ENCODE data around the gene EFNA4. TPM values are rescaled to one million over a fixed set of nuclear protein-coding genes. Genes with fewer than 3 reads are reported as not detected.
A peak's percentile ranks its signal among the peaks of the same experiment; 100 is the strongest.

Gene EFNA4
- total RNA-seq, 2 experiments from 2014 or later, result 3.8 to 5.3 TPM

- ATAC-seq (no peak), DNase-seq (no peak)
- no peaks in the 10 kb centered on the region for H3K9me3 Mint-ChIP-seq (ENCODE audit: low read depth)
- H3K36me3 Mint-ChIP-seq, result no peaks in the 10 kb centered on the region
- H3K4me3 Mint-ChIP-seq, result no peak overlapping the region
- CTCF ChIA-PET, result interaction anchor here (4.8 to 5.5 kb wide), 3 partner anchors 22 to 87 kb away, joined by 84 to 319 read pairs (median 118); partner anchors contain the start of genes ADAM15, EFNA4 and KRTCAP2
- H3K27me3 Mint-ChIP-seq, result peaks cover 56% of the 10 kb centered on the region
- no peak overlapping the region for H3K27ac Mint-ChIP-seq
- H3K4me1 Mint-ChIP-seq, result peaks cover 47% of the 10 kb centered on the region
These were observed 18.9 kb downstream of the EFNA4 start for GRCh38 chr1:155082301-155083051.

DNA sequence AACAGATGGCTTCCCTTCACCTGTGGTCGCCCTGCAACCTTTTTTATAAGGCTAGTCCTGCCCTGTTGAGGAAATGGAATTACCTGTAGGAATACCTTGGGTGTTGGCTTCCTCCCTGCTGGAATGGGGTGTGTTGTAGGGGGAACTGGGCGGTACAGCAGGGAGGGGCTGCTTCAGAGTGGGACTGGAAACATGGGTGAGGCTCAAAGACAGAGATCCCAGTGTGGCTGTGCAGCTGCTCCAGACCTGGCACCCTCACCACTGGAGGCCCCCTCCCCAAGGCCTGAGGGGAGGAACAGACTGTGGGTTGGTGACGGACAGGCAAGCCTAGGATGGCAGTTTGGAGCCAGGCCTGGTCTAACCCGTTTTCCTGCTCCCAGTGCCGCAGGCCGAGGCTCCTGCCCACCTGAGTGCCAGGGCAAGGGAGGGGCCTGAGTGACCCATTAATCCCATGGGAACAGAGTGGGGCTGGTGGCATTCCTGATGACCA, 19.6 kb downstream of the EFNA4 start:
- H3K4me3 Mint-ChIP-seq, result no peak overlapping the region
- H3K36me3 Mint-ChIP-seq, result no peaks in the 10 kb centered on the region
- no peak for ATAC-seq
- CTCF ChIA-PET, result interaction anchor here (2.6 to 5.5 kb wide), 5 partner anchors 7 to 122 kb away, joined by 10 to 319 read pairs (median 84); partner anchors contain the start of genes ADAM15, EFNA4, KRTCAP2 and PYGO2
- no peak for DNase-seq
- H3K27ac Mint-ChIP-seq, result no peak overlapping the region
- peaks cover 43% of the 10 kb centered on the region for H3K4me1 Mint-ChIP-seq
- H3K27me3 Mint-ChIP-seq, result peaks cover 49% of the 10 kb centered on the region
- H3K9me3 Mint-ChIP-seq (ENCODE audit: low read depth), result no peaks in the 10 kb centered on the region

GRCh38 chr1:155083865-155084721, 20.6 kb downstream of the EFNA4 start:
- no peak for ATAC-seq
- peaks cover 39% of the 10 kb centered on the region for H3K4me1 Mint-ChIP-seq

DNA sequence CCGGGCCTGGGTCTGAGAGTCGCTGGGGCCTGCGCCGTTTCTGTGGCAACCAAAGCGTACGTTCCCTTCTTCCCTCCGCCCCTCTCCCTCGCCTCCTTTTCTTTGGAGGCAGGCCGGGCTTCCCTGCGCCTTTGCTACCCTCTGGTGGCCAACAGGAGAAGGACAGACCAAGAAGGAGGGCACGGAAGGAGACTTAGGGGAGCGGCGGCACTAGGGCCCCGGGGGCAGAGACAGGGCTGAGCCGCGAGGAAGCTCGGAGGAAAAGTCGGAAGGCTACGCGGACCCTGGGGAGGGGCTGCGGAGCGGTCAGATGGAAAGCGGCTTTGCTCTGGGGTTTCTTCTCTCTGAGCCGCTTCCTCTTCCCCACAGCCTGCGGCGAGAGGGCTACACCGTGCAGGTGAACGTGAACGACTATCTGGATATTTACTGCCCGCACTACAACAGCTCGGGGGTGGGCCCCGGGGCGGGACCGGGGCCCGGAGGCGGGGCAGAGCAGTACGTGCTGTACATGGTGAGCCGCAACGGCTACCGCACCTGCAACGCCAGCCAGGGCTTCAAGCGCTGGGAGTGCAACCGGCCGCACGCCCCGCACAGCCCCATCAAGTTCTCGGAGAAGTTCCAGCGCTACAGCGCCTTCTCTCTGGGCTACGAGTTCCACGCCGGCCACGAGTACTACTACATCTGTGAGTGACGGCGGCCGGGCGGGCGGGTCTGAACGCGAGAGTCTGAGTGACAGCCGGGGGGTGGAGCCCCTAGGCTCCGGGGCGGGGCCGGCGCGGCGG, 21.4 kb downstream of the EFNA4 start:
- Mint-ChIP-seq H3K36me3 (no peaks in the 10 kb centered on the region), H3K4me1 (peaks cover 32% of the 10 kb centered on the region), H3K4me3 (peak overlapping the region; percentile 92), H3K27ac (peak overlapping the region; percentile 94), H3K27me3 (peaks cover 33% of the 10 kb centered on the region), H3K9me3 (ENCODE audit: low read depth) (no peaks in the 10 kb centered on the region)
- peak; percentile 85 for ATAC-seq
- CTCF ChIA-PET, result interaction anchor here (0.7 to 5.5 kb wide), 50 partner anchors 9 to 700 kb away, joined by 3 to 319 read pairs (median 6); partner anchors contain the start of genes ADAM15, DCST1, DCST2 and DPM3
- DNase-seq, result peak; percentile 95

More at GRCh38 chr1:155083865-155084721, 20.6 kb downstream of the EFNA4 start:
- H3K27ac Mint-ChIP-seq, result peak overlapping the region; percentile 94
- peak; percentile 62 for DNase-seq
- CTCF ChIA-PET, result interaction anchor here (0.8 to 5.5 kb wide), 35 partner anchors 8 to 526 kb away, joined by 3 to 319 read pairs (median 7); partner anchors contain the start of genes ADAM15, DCST1, DCST2 and DPM3
- H3K9me3 Mint-ChIP-seq (ENCODE audit: low read depth), result no peaks in the 10 kb centered on the region
- no peaks in the 10 kb centered on the region for H3K36me3 Mint-ChIP-seq
- peak overlapping the region; percentile 92 for H3K4me3 Mint-ChIP-seq
- peaks cover 41% of the 10 kb centered on the region for H3K27me3 Mint-ChIP-seq

GRCh38 chr1:155085504-155086127, 22.1 kb downstream of the EFNA4 start:
- Mint-ChIP-seq H3K27me3 (peaks cover 32% of the 10 kb centered on the region), H3K36me3 (no peaks in the 10 kb centered on the region), H3K27ac (peak overlapping the region; percentile 94), H3K4me3 (peak overlapping the region; percentile 92), H3K4me1 (peaks cover 31% of the 10 kb centered on the region), H3K9me3 (ENCODE audit: low read depth) (no peaks in the 10 kb centered on the region)
- DNase-seq (peak; percentile 85), ATAC-seq (peak; percentile 35)
- CTCF ChIA-PET, result interaction anchor here (0.7 to 5.5 kb wide), 46 partner anchors 10 to 701 kb away, joined by 3 to 319 read pairs (median 6); partner anchors contain the start of genes ADAM15, DCST1, DCST2 and DPM3

DNA sequence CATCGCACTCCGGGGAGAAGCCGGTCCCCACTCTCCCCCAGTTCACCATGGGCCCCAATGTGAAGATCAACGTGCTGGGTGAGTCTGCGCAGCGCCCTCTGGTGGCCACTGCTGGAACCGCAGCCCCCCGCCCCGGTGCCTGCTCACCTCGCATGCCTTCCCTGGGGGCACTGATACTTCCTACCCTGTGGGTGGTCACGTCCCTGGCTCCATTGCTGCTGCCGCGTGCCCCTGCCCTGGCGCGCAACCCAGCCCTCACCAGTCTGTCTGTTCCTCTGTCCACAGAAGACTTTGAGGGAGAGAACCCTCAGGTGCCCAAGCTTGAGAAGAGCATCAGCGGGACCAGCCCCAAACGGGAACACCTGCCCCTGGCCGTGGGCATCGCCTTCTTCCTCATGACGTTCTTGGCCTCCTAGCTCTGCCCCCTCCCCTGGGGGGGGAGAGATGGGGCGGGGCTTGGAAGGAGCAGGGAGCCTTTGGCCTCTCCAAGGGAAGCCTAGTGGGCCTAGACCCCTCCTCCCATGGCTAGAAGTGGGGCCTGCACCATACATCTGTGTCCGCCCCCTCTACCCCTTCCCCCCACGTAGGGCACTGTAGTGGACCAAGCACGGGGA, 22.7 kb downstream of the EFNA4 start:
- CTCF ChIA-PET, result interaction anchor here (1.0 to 5.5 kb wide), 21 partner anchors 9 to 526 kb away, joined by 3 to 319 read pairs (median 11); partner anchors contain the start of genes ADAM15, DPM3, EFNA1 and EFNA4
- H3K27me3 Mint-ChIP-seq, result peaks cover 29% of the 10 kb centered on the region
- no peaks in the 10 kb centered on the region for H3K36me3 Mint-ChIP-seq
- H3K4me1 Mint-ChIP-seq, result peaks cover 29% of the 10 kb centered on the region
- no peaks in the 10 kb centered on the region for H3K9me3 Mint-ChIP-seq (ENCODE audit: low read depth)
- peak; percentile 18 for ATAC-seq
- DNase-seq, result peak; percentile 89
- peak overlapping the region; percentile 92 for H3K4me3 Mint-ChIP-seq
- peak overlapping the region; percentile 43 for H3K27ac Mint-ChIP-seq

- Mint-ChIP-seq H3K9me3 (ENCODE audit: low read depth) (no peaks in the 10 kb centered on the region), H3K36me3 (no peaks in the 10 kb centered on the region), H3K27me3 (peaks cover 23% of the 10 kb centered on the region), H3K4me1 (peaks cover 28% of the 10 kb centered on the region), H3K27ac (no peak overlapping the region), H3K4me3 (no peak overlapping the region)
- CTCF ChIA-PET, result interaction anchor here (1.0 to 5.5 kb wide), 12 partner anchors 9 to 107 kb away, joined by 3 to 319 read pairs (median 14); partner anchors contain the start of genes ADAM15, EFNA1, EFNA4 and KRTCAP2
- ATAC-seq, result no peak
- DNase-seq, result no peak
These were observed 23.5 kb downstream of the EFNA4 start for GRCh38 chr1:155086856-155087535.

DNA sequence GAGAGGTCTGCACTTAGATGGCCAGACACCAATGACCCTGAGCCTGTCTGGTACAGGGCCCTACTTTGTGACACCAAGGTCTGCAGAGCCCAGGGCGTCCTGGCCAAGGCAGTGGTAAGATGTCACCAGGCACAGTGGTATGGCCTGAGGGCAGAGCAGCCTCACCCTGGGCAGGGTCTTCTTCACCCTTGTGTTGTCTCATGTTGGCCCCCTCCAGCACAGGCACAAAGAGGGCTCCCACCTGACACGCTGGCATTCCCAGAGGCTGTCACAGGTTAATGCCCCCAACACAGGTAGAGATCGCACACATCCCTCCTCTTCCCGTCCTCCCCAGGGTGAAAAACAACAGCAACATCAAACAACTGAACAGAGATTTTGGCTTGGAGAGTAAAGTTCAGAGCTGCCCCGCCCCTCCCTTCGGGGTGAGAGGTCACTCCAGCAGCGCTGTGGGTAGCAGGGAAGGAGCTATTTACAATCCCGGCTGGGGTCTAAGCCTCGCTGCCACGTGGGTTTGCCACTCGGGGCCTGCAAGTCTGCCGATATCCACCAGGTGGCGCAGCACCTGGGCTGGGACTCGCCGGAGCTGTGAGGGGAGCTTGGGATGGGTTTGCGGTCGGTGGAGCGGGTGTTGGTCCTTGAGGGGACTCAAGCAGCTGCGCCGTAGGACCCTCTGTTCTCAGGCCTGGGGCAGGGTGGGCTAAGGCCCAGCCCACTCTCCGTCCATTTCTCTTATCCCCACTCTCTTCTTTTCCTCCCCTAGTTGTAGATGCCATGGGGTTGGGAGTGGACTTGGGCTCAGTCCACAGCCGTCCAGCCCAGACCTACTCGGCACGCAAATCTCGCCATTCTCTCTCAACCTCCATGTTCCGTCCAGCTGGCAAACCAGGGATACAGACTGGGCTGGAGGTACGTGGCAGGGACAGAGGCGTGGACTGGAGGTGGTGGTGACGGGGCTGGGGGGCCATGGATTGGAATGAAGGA, 27.8 kb downstream of the EFNA4 start:
- CTCF ChIA-PET, result interaction anchor here (0.6 to 6.8 kb wide), 48 partner anchors 8 to 749 kb away, joined by 3 to 295 read pairs (median 5); partner anchors contain the start of genes ADAM15, DPM3, EFNA3 and EFNA4
- Mint-ChIP-seq H3K27ac (no peak overlapping the region), H3K27me3 (peaks cover 19% of the 10 kb centered on the region), H3K9me3 (ENCODE audit: low read depth) (no peaks in the 10 kb centered on the region), H3K4me1 (peaks cover 6% of the 10 kb centered on the region), H3K36me3 (no peaks in the 10 kb centered on the region), H3K4me3 (no peak overlapping the region)
- peak; percentile 84 for DNase-seq
- peak; percentile 80 for ATAC-seq

DNA sequence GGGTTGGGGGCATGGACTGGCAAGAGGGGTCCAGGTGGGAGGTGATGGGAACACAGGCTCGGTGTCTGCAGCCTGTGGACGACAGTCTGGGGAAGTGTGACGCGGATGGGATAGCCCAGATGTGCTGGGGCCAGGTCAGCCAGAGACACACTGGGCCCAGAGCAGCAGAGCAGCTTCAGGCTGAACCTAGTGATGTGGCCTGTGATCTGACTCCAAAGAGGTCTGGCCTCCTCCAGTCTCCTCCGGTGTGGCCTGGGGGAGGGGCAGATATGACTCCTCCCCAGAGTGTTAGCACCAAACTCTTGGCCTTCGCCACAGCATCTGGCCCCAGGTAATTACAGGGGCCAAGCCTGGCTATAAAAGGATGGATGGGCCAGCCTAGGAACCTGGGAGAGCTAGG, 28.6 kb downstream of the EFNA4 start:
- no peak for DNase-seq
- Mint-ChIP-seq H3K4me3 (no peak overlapping the region), H3K36me3 (no peaks in the 10 kb centered on the region), H3K27me3 (peaks cover 20% of the 10 kb centered on the region), H3K9me3 (ENCODE audit: low read depth) (no peaks in the 10 kb centered on the region), H3K4me1 (peaks cover 6% of the 10 kb centered on the region), H3K27ac (no peak overlapping the region)
- ATAC-seq, result no peak
- CTCF ChIA-PET, result interaction anchor here (0.6 to 6.8 kb wide), 34 partner anchors 7 to 748 kb away, joined by 3 to 295 read pairs (median 5); partner anchors contain the start of genes ADAM15, EFNA3, EFNA4 and KRTCAP2

DNA sequence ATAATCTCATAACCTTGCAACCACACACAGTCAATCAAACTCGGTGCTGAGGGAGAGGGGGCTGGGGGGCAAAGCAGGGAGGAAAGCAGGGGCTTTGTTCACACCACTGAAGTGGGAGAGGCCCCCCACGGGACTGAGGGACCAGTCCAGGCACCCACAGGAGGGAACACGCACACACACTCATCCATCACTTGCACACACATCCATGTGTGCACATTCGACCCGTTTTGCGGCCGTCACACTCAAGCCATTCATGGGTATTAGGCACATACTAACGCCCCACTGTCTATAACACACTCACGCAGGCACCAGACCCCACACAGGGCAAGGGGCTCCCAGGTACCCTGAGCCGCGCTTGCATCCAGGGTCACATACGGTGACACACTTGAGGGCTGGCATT, 29.1 kb downstream of the EFNA4 start:
- DNase-seq, result no peak
- ATAC-seq, result no peak

More for the DNA sequence above, 29.1 kb downstream of the EFNA4 start:
- Mint-ChIP-seq H3K4me1 (peaks cover 6% of the 10 kb centered on the region), H3K27ac (no peak overlapping the region), H3K9me3 (ENCODE audit: low read depth) (no peaks in the 10 kb centered on the region), H3K27me3 (peaks cover 20% of the 10 kb centered on the region), H3K4me3 (no peak overlapping the region), H3K36me3 (no peaks in the 10 kb centered on the region)
- CTCF ChIA-PET, result interaction anchor here (1.8 to 6.8 kb wide), 4 partner anchors 22 to 77 kb away, joined by 11 to 295 read pairs (median 22); partner anchors contain the start of genes EFNA4, KRTCAP2, SLC50A1 and TRIM46
